ENCODE results near the gene ASS1. TPM values are rescaled to one million over a fixed set of nuclear protein-coding genes. Genes with fewer than 3 reads are reported as not detected.

ASS1 gene
- total RNA-seq: 86.8 and 138 TPM in 2 replicates

GRCh38 chr9:130444565-130445221, at the start of gene ASS1:
Gene ASS1 (plus strand): TSS chr9:130444961. CDS start chr9:130452229, 7,268 bp downstream.

Other genes starting within 250 kb of the ASS1 start
- 0.07 and 0.17 TPM in 2 replicates for gene HMCN2, start 179.2 kb upstream of the ASS1 start, total RNA-seq
- gene FUBP3, start 134.6 kb downstream of the ASS1 start, total RNA-seq: 40.1 and 46.2 TPM in 2 replicates
- gene PRDM12, start 219.6 kb downstream of the ASS1 start, total RNA-seq: not detected in 2 replicates
- gene EXOSC2, start 248.8 kb downstream of the ASS1 start, total RNA-seq: 22.1 and 25.5 TPM in 2 replicates